Measurements from ENCODE around the gene RPS2.

DNA sequence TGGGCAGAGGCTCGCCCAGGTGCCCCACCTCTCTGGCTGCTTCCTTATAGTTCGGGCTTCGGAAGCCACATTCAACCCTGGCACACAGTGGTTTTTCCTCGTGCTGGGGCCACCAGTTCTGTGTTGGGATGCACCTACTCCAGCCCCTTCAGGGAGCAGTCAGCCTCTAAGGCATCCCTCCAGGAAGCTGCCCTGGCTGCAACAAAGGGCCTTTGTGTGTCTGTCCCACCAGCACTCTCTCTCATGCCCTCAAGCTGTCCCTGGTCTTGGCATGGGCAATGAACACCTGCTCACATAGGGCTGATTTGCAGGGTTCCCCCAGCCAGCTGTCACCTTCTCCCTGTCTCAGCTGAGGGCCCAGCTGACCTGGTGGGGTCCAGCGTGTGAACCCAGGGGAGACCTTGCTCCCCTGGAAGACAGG lies 17.4 kb upstream of the RPS2 start:
- TF ChIP-seq, protein P1, sequence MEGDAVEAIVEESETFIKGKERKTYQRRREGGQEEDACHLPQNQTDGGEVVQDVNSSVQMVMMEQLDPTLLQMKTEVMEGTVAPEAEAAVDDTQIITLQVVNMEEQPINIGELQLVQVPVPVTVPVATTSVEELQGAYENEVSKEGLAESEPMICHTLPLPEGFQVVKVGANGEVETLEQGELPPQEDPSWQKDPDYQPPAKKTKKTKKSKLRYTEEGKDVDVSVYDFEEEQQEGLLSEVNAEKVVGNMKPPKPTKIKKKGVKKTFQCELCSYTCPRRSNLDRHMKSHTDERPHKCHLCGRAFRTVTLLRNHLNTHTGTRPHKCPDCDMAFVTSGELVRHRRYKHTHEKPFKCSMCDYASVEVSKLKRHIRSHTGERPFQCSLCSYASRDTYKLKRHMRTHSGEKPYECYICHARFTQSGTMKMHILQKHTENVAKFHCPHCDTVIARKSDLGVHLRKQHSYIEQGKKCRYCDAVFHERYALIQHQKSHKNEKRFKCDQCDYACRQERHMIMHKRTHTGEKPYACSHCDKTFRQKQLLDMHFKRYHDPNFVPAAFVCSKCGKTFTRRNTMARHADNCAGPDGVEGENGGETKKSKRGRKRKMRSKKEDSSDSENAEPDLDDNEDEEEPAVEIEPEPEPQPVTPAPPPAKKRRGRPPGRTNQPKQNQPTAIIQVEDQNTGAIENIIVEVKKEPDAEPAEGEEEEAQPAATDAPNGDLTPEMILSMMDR (IDR thresholded peaks at IDR 0.05) = no peak
- no peak for TF ChIP-seq NFE2L1 (CRISPR knock-in tag; IDR thresholded peaks at IDR 0.05)
- TF ChIP-seq JUN (CRISPR knock-in tag; IDR thresholded peaks at IDR 0.05) = no peak
- TF ChIP-seq, protein P2, sequence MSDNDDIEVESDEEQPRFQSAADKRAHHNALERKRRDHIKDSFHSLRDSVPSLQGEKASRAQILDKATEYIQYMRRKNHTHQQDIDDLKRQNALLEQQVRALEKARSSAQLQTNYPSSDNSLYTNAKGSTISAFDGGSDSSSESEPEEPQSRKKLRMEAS (CRISPR knock-in tag; IDR thresholded peaks at IDR 0.05) = no peak
- TF ChIP-seq TEAD4 (CRISPR knock-in tag; IDR thresholded peaks at IDR 0.05) = no peak
